ENCODE data around the gene MIR17HG.

DNA sequence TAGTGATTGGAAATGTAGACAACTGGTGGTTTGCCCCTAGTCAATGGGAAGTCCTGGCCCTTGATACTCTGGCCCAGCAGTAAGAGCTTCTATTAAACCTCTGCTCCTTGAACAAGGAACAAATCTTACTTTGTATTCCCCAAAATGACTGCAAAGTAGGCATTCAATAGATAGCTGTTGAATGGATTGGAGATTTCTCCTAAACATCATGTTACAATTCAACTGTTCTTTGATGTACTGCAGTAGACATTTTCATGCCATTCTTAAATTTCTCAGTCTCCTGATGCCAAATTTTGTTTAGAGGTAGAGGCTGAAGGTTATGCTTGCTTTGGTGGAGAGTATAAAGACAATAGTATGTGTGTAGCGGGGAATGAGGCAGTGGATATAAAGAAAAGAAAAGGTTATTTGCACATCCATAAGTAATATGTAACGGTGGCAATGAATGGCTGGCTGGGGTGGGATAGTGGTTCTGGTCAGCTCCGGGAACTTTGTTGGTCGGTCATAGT, 12.8 kb downstream of the MIR17HG start:
- TF ChIP-seq, protein P1, sequence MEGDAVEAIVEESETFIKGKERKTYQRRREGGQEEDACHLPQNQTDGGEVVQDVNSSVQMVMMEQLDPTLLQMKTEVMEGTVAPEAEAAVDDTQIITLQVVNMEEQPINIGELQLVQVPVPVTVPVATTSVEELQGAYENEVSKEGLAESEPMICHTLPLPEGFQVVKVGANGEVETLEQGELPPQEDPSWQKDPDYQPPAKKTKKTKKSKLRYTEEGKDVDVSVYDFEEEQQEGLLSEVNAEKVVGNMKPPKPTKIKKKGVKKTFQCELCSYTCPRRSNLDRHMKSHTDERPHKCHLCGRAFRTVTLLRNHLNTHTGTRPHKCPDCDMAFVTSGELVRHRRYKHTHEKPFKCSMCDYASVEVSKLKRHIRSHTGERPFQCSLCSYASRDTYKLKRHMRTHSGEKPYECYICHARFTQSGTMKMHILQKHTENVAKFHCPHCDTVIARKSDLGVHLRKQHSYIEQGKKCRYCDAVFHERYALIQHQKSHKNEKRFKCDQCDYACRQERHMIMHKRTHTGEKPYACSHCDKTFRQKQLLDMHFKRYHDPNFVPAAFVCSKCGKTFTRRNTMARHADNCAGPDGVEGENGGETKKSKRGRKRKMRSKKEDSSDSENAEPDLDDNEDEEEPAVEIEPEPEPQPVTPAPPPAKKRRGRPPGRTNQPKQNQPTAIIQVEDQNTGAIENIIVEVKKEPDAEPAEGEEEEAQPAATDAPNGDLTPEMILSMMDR (conservative IDR thresholded peaks at IDR 0.05; ENCODE audit: low read depth, low read length): no peak
- no peak for TF ChIP-seq EZH2 (IDR thresholded peaks at IDR 0.05; ENCODE audit: low read length, unreplicated experiment)
- TF ChIP-seq EZH2phosphoT487 (IDR thresholded peaks at IDR 0.05; ENCODE audit: borderline replicate concordance, low read length): no peak
